HG02840 (cell line): ENCODE results near the gene HLA-E.
A peak's percentile ranks its signal among the peaks of the same experiment; 100 is the strongest.
"Not testable (repeated sequence)": the region's sequence is repeated elsewhere in the genome, so short reads cannot be mapped to it uniquely, and the experiment has no call there.

Source experiments
- ATAC-seq: cut with Tn5 transposase; IDR thresholded peaks from one replicate; pipeline ENCODE4 v1.9.1; 2021; ENCODE audit warnings: mild to moderate bottlenecking, moderate library complexity, moderate number of reproducible peaks; ENCODE audit not compliant: unreplicated experiment, low FRiP score

Gene HLA-E

DNA sequence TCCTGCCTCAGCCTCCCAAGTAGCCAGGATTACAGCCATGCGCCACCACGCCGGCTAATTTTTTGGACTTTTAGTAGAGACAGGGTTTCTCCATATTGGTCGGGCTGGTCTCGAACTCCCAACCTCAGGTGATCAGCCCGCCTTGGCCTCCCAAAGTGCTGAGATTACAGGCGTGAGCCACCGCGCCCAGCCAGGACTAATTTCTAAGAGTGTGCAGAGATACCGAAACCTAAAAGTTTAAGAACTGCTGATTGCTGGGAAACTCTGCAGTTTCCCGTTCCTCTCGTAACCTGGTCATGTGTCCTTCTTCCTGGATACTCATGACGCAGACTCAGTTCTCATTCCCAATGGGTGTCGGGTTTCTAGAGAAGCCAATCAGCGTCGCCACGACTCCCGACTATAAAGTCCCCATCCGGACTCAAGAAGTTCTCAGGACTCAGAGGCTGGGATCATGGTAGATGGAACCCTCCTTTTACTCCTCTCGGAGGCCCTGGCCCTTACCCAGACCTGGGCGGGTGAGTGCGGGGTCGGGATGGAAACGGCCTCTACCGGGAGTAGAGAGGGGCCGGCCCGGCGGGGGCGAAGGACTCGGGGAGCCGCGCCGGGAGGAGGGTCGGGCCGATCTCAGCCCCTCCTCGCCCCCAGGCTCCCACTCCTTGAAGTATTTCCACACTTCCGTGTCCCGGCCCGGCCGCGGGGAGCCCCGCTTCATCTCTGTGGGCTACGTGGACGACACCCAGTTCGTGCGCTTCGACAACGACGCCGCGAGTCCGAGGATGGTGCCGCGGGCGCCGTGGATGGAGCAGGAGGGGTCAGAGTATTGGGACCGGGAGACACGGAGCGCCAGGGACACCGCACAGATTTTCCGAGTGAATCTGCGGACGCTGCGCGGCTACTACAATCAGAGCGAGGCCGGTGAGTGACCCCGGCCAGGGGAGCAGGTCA is at the start of gene HLA-E:
HLA-E (plus strand) TSS at position 429 of the 945 bp plus-strand sequence; CDS start at position 452, 23 bp downstream.
- ATAC-seq = peak; percentile 84

- no peak for ATAC-seq
These were observed 48.1 kb upstream of the HLA-E start for GRCh38 chr6:30441171-30441570.

- ATAC-seq = no peak
These were observed 45.5 kb upstream of the HLA-E start for GRCh38 chr6:30443657-30444450.

- ATAC-seq = no peak
These were observed 44.9 kb upstream of the HLA-E start for GRCh38 chr6:30444451-30444742.

GRCh38 chr6:30446259-30446658 is 43.0 kb upstream of the HLA-E start:
- no peak for ATAC-seq

DNA sequence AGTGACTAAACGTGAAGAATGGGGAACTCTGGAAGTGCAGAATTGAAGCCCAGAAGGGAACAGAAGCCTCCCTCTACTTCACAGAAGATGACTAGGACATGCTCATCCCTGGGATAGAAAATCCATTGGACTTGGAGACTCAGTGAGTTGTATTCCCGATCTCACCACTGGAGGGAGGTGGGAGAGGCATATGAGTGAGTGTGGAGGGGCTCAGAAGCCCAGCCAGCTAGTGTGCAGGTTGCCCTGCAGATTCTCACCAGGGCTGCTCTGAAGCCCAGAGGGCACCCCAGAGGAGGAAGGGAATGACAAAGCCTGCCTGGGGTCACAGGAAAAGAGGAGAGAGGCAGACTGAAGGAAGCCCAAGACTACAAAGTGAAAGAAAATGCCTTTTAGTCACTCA is 42.1 kb upstream of the HLA-E start:
- ATAC-seq = no peak

GRCh38 chr6:30450548-30450908 is 38.8 kb upstream of the HLA-E start:
- ATAC-seq = no peak

DNA sequence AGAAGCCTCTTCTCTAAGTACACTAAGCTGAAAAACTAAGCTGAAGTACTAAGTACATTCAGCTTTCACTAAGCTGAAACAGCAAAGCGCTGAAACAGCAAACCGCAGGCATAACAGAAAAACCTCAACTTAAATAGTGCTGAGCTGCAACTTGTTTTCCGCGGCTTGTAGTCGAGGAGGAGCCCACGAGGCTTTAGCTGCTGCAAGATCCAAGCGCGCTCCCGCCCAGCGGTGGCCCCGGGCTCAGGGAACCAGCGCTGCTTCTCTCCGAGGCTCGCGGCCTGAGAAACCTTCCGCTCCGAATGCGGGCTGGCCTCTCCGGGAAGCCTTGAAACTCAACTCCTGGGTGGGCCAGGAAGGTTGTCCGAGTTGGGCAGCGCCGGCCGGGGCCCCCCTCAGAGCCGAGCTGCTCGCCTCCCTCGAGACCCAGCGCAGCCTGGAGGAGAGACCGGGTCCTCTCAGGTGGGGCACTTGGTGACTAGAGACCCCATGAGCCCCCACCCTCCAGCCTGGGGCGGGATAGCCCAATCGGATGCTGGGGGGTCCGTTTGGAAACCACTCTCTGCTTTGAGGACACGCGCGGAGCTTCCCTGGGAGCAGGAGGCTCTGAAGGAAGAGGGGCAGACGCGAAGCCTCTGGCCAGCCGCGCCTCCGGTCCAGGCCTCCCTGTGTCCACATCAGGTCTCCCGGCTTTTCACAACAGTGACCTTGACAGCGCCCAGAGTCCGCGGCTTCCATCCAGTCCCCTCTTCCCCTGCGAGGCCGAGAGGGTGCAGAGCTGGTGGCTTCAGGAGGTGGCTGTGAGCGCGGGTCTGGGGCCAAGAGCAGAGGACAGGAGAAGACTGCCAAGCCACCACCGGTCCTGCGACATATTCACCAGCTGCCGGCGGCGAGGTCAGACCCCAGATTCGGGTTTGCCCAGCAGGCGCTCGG is 38.1 kb upstream of the HLA-E start:
- no peak for ATAC-seq

GRCh38 chr6:30452736-30453507 is 36.4 kb upstream of the HLA-E start:
- ATAC-seq = no peak

GRCh38 chr6:30453508-30454116 is 35.7 kb upstream of the HLA-E start:
- ATAC-seq = no peak

GRCh38 chr6:30459145-30459544 is 30.2 kb upstream of the HLA-E start:
- ATAC-seq = no peak

DNA sequence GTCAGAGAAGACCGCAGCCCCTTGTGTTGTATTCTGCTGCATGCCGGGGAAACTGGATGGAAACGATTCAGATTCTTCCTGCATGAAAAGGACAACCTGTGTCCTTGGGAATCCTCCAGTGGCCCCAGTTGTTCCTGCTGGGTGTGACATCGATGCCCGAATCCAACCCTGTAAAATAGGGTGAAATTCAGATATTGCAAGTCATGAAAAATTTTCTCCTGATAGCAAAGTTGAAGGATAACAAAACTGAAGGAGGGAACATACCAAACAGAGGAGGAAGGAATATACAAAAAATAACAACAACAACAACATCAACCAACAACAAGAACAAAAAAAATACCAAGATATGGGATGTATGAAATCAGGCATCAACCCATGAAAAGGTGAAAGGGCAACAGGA is 28.3 kb upstream of the HLA-E start:
- no peak for ATAC-seq

DNA sequence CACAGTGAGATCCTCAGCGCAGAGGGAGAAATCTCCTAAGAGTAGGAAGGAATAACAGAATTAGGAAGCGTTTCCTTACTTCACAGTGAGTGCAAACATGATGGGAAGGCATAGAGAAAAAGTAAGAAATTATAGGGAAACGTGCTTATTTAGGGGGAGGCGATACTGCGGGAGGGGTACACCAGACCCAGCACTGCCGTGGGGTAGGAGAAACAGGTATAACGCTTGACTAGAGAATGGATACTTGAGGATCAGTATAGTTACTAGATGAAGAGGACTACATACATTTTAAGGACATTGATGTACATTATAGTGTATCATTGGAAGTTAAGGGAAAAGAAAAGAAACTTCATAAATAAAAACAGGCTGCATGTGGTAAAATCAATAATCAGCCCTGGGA is 26.8 kb upstream of the HLA-E start:
- no peak for ATAC-seq

DNA sequence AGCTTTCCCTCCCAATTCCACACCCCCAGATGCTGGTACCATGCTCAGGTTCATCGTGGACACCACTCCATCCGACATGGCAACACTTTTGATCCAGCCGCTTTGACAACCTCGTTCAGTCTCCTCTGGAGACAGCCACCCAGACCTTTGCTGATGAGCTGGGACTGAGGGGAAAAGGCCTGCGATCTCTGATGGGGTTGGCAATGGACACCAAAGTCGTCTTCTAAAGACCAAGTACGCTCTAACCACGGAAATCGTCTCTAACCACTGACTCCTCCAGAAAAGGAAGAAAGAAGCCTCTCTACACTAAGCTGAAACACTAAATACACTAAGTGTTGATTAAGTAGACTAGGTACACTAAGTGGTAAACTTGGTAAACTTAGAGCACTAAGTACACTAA is 26.1 kb upstream of the HLA-E start:
- ATAC-seq = no peak

- no peak for ATAC-seq
These were observed 25.4 kb upstream of the HLA-E start for GRCh38 chr6:30463651-30464618.

- ATAC-seq = no peak
These were observed 23.6 kb upstream of the HLA-E start for GRCh38 chr6:30465595-30466306.

GRCh38 chr6:30470968-30471367 is 18.3 kb upstream of the HLA-E start:
- no peak for ATAC-seq

GRCh38 chr6:30475116-30475515 is 14.2 kb upstream of the HLA-E start:
- not testable (repeated sequence) for ATAC-seq
